Ascending aorta (tissue), 2 donors: ENCODE results near the gene TMEM9B. TPM values are rescaled to one million over a fixed set of nuclear protein-coding genes. Genes with fewer than 3 reads are reported as not detected.
"Not testable (repeated sequence)": the region's sequence is repeated elsewhere in the genome, so short reads cannot be mapped to it uniquely, and the experiment has no call there.

Experiments used
- DNase-seq, 2 donors: peaks; one replicate each; pipeline ENCODE4 v3.0.0-alpha.2; 2019; ENCODE audit warnings: low spot score in 2 of 2
- H3K27ac ChIP-seq, 2 donors: fragments of 200-600 bp; sonication (generic); one replicate each; pipeline ENCODE4 v1.5.1; 2016 to 2017; ENCODE audit warnings: mild to moderate bottlenecking in 1 of 2
- H3K27me3 ChIP-seq: fragments of 200-600 bp; sonication (generic); one replicate; pipeline ENCODE4 v1.5.1; 2017
- H3K36me3 ChIP-seq, 2 donors: fragments of 200-600 bp; sonication (generic); one replicate each; pipeline ENCODE4 v1.5.1; 2016
- H3K4me1 ChIP-seq, 2 donors: fragments of 200-600 bp; sonication (generic); one replicate each; pipeline ENCODE4 v1.5.1; 2016 to 2017; ENCODE audit warnings: mild to moderate bottlenecking in 1 of 2
- H3K4me3 ChIP-seq, 2 donors: fragments of 200-600 bp; sonication (generic); one replicate each; pipeline ENCODE4 v1.5.1; 2016 to 2017; ENCODE audit warnings: mild to moderate bottlenecking in 1 of 2
- H3K9me3 ChIP-seq, 2 donors: fragments of 200-600 bp; sonication (generic); one replicate each; pipeline ENCODE4 v1.5.1; 2016
- intact Hi-C: fragments of 100-400 bp; cut with DNase I; formaldehyde crosslinking; loops from one replicate; pipeline ENCODE4 v1.15.1; 2023
- total RNA-seq: library from RNA; depleted of rRNA; stranded (reverse); fragments of >200 nt; gene quantifications from one replicate; pipeline ENCODE4 v1.1.0, GENCODE V29; 2016
- TF ChIP-seq, protein P1 (sequence below), 3 experiments: fragments of 200-600 bp in 2 of 3; fragments of 450-650 bp in 1 of 3; sonication (generic) in 2 of 3; IDR thresholded peaks; one replicate each; pipeline ENCODE4 v1.5.1; 2016 to 2019; ENCODE audit warnings: antibody characterized with exemption in 3 of 3, mild to moderate bottlenecking in 1 of 3, moderate library complexity in 1 of 3

TMEM9B gene
- total RNA-seq, 1 donor from 2014 or later, result 42.4 TPM

DNA sequence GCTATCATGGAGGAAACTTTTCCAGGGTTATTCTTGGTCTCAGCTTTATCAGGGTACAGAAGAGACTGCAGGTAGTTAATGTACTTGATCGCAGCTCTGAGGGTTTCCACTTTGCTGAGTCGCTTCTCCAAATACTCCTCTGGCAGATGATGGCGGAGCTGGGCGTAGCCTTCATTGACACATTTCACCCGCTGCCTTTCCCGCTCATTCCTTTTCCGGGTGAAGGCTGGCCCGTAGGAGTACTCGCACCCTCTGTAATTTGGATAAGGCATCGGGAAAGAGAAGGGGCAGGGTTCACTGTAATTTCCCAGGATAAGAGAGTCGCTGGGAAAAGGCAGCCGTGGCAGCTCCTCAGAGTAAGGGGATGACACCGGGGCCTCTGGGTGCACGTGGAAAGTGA lies 26.6 kb downstream of the TMEM9B start:
- H3K36me3 ChIP-seq, result no peaks in the 10 kb centered on the region
- no peaks in the 10 kb centered on the region for H3K4me1 ChIP-seq
- H3K27ac ChIP-seq, result no peak overlapping the region
- no peaks in the 10 kb centered on the region for H3K27me3 ChIP-seq
- no peaks in the 10 kb centered on the region for H3K9me3 ChIP-seq
- TF ChIP-seq, protein P1, sequence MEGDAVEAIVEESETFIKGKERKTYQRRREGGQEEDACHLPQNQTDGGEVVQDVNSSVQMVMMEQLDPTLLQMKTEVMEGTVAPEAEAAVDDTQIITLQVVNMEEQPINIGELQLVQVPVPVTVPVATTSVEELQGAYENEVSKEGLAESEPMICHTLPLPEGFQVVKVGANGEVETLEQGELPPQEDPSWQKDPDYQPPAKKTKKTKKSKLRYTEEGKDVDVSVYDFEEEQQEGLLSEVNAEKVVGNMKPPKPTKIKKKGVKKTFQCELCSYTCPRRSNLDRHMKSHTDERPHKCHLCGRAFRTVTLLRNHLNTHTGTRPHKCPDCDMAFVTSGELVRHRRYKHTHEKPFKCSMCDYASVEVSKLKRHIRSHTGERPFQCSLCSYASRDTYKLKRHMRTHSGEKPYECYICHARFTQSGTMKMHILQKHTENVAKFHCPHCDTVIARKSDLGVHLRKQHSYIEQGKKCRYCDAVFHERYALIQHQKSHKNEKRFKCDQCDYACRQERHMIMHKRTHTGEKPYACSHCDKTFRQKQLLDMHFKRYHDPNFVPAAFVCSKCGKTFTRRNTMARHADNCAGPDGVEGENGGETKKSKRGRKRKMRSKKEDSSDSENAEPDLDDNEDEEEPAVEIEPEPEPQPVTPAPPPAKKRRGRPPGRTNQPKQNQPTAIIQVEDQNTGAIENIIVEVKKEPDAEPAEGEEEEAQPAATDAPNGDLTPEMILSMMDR (IDR thresholded peaks at IDR 0.05), result no peak
- intact Hi-C loops, result no loop called here
- peak in 1 of 2 donors; percentile 22 for DNase-seq
- no peak overlapping the region for H3K4me3 ChIP-seq

DNA sequence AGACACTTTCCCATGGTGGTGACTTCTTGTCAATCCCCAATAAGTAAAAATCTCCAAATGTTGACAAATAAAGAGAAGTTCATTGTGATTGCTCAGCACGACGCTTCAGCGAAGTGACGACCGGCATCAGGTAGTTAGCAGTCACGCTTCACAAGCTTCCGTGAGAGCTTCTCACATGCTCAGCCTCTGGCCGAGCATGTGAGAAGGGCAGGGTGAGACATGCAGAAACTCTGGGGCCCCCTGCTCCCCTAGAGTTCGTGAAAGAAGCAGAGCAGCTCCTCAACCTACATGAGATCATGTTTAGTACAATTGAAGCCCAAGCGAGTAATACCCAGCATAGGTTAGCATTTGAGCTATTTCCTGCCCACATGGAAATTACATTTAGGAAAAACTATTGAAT lies 27.1 kb downstream of the TMEM9B start:
- no peaks in the 10 kb centered on the region for H3K4me1 ChIP-seq
- intact Hi-C loops, result no loop called here

GRCh38 chr11:8935789-8936188 lies 28.5 kb downstream of the TMEM9B start:
- DNase-seq, H3K36me3 ChIP-seq, intact Hi-C loops, H3K9me3 ChIP-seq, H3K27ac ChIP-seq, H3K27me3 ChIP-seq, H3K4me3 ChIP-seq, H3K4me1 ChIP-seq: not testable (repeated sequence)

More for the DNA sequence above, 27.1 kb downstream of the TMEM9B start:
- H3K4me3 ChIP-seq, result no peak overlapping the region
- H3K27ac ChIP-seq, result no peak overlapping the region
- no peaks in the 10 kb centered on the region for H3K27me3 ChIP-seq
- no peaks in the 10 kb centered on the region for H3K36me3 ChIP-seq
- H3K9me3 ChIP-seq, result no peaks in the 10 kb centered on the region
- DNase-seq, result peak in 1 of 2 donors; percentile 39
- TF ChIP-seq, protein P1 (IDR thresholded peaks at IDR 0.05), result no peak

DNA sequence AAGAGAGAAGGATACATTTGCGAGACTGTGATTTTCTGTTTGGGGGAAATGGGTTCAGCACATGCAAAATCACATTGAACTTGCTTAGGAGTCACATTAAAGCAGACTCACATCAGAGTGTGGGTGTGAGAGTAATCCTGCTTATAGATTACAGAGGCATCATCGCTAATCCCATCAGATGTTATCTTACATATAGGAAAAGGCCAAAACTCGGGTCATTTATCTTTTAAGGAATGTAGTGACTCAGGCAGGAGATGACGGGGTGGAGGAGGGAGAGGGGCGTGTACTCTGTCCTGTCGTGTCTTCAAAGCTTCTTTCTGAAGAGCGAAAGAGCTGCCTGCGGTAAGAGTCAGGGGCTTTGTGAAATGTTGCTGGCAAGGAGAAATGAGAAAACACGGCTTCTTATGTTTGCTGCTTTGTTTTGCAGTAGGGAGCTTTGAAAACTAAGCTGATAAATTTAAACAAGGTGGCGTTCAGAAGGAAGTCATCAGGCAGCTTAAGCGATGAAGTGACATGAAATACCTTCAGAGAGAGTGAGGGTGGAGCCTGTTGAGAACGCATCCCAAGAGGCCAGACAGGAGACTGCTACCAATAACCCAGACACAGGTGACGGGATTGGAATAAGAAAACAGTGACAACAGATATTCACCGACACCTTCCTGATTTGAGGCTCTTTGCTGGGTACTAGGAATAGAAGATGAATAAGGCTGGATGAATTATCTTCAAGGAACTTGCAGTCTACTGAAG lies 29.3 kb downstream of the TMEM9B start:
- DNase-seq, result peak in 1 of 2 donors; percentile 16
- H3K36me3 ChIP-seq, result no peaks in the 10 kb centered on the region
- H3K9me3 ChIP-seq, result no peaks in the 10 kb centered on the region
- H3K27ac ChIP-seq, result no peak overlapping the region
- no peaks in the 10 kb centered on the region for H3K4me1 ChIP-seq
- TF ChIP-seq, protein P1 (IDR thresholded peaks at IDR 0.05), result no peak
- intact Hi-C loops, result no loop called here
- no peaks in the 10 kb centered on the region for H3K27me3 ChIP-seq
- H3K4me3 ChIP-seq, result no peak overlapping the region

DNA sequence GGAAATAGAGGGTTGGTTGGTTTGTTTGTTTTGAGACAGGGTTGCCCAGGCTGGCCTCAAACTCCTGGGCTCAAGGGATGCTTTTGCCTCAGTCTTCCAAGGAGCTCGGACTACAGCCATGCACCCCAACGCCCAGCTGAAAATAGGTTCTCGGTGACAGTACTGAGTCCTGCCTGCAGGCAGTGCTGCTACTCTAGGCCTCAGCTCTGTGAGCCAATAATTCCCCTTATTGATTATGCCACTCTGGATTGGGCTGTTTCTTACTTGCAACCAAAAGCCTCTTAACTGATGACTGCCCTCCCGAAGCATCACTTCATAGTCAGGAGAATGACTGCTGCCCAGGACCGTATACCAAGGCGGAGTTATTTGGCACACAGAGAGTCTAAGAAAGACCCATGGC lies 30.3 kb downstream of the TMEM9B start:
- TF ChIP-seq, protein P1 (IDR thresholded peaks at IDR 0.05), result no peak
- peak in 1 of 2 donors; percentile 8 for DNase-seq
- H3K4me3 ChIP-seq, result no peak overlapping the region

GRCh38 chr11:8932564-8933180 lies 31.6 kb downstream of the TMEM9B start, which contains the start of gene C11orf16:
TSS of gene C11orf16 (minus strand) at chr11:8932947. CDS start at chr11:8932308, 639 bp downstream.
- intact Hi-C loops, result no loop called here

More for the DNA sequence above, 30.3 kb downstream of the TMEM9B start:
- Histone ChIP-seq H3K4me1 (no peaks in the 10 kb centered on the region), H3K36me3 (no peaks in the 10 kb centered on the region), H3K27ac (no peak overlapping the region), H3K9me3 (no peaks in the 10 kb centered on the region), H3K27me3 (no peaks in the 10 kb centered on the region)
- intact Hi-C loops, result no loop called here

More at GRCh38 chr11:8932564-8933180, 31.6 kb downstream of the TMEM9B start, which contains the start of gene C11orf16:
- TF ChIP-seq, protein P1 (IDR thresholded peaks at IDR 0.05), result no peak
- Histone ChIP-seq H3K27me3 (no peaks in the 10 kb centered on the region), H3K9me3 (no peaks in the 10 kb centered on the region), H3K4me1 (no peaks in the 10 kb centered on the region), H3K36me3 (no peaks in the 10 kb centered on the region), H3K4me3 (no peak within 1 kb of the TSS), H3K27ac (no peak within 1 kb of the TSS)
- DNase-seq, result no peak
